ENCODE data around the gene THRB.
"Not testable (repeated sequence)": the region's sequence is repeated elsewhere in the genome, so short reads cannot be mapped to it uniquely, and the experiment has no call there.

Gene THRB

GRCh38 chr3:24137958-24138875 lies 356.4 kb downstream of the THRB start:
- DNase-seq, result no peak

- DNase-seq, result no peak
These were observed 357.3 kb downstream of the THRB start for GRCh38 chr3:24137334-24137733.

- DNase-seq, result no peak
These were observed 357.9 kb downstream of the THRB start for GRCh38 chr3:24136624-24137310.

- no peak for DNase-seq
These were observed 359.4 kb downstream of the THRB start for GRCh38 chr3:24135280-24135679.

GRCh38 chr3:24133942-24134341 lies 360.7 kb downstream of the THRB start:
- DNase-seq, result no peak

- no peak for DNase-seq
These were observed 361.2 kb downstream of the THRB start for GRCh38 chr3:24133436-24133835.

- DNase-seq, result no peak
These were observed 365.1 kb downstream of the THRB start for GRCh38 chr3:24129549-24129948.

- DNase-seq, result no peak
These were observed 366.2 kb downstream of the THRB start for GRCh38 chr3:24128199-24129005.

- DNase-seq, result no peak
These were observed 371.1 kb downstream of the THRB start for GRCh38 chr3:24123596-24123995.

- no peak for DNase-seq
These were observed 374.2 kb downstream of the THRB start for GRCh38 chr3:24120434-24120833.

GRCh38 chr3:24119321-24119751 lies 375.3 kb downstream of the THRB start:
- DNase-seq, result no peak

GRCh38 chr3:24117508-24117907 lies 377.1 kb downstream of the THRB start:
- no peak for DNase-seq

- no peak for DNase-seq
These were observed 382.9 kb downstream of the THRB start for GRCh38 chr3:24111711-24112110.

GRCh38 chr3:24110051-24110450 lies 384.6 kb downstream of the THRB start:
- DNase-seq, result no peak

- no peak for DNase-seq
These were observed 392.9 kb downstream of the THRB start for GRCh38 chr3:24101676-24102168.

- no peak for DNase-seq
These were observed 393.8 kb downstream of the THRB start for GRCh38 chr3:24100696-24101402.

GRCh38 chr3:24096695-24097290 lies 397.9 kb downstream of the THRB start:
- no peak for DNase-seq

GRCh38 chr3:24096271-24096670 lies 398.4 kb downstream of the THRB start:
- DNase-seq, result no peak

- not testable (repeated sequence) for DNase-seq
These were observed 399.8 kb downstream of the THRB start for GRCh38 chr3:24094818-24095217.

- DNase-seq, result no peak
These were observed 405.9 kb downstream of the THRB start for GRCh38 chr3:24088782-24089181.

- DNase-seq, result no peak
These were observed 407.2 kb downstream of the THRB start for GRCh38 chr3:24087469-24087868.

All from CD4-positive, alpha-beta T cell treated with Interleukin-4 for 1 hour (primary cell).